NB4 (cell line): ENCODE data around the gene ZNF670.
A peak's percentile ranks its signal among the peaks of the same experiment; 100 is the strongest.

Experiments used
- DNase-seq: peaks from one replicate; pipeline ENCODE4 v3.0.0; 2010; ENCODE audit warnings: low read depth
- H3K4me3 ChIP-seq: one replicate; pipeline ENCODE4 v1.5.1; 2011; ENCODE audit warnings: mild to moderate bottlenecking, low read depth, low read length, moderate library complexity
- CTCF ChIP-seq: IDR thresholded peaks from one replicate; pipeline ENCODE4 v1.5.1; 2012; ENCODE audit warnings: low read depth, low read length
- MAX ChIP-seq: IDR thresholded peaks from 2 replicates; pipeline ENCODE4 v1.6.1; 2011; ENCODE audit warnings: low read depth, low read length
- MYC ChIP-seq: IDR thresholded peaks from 2 replicates; pipeline ENCODE4 v1.6.1; 2011; ENCODE audit warnings: low read depth, low read length
- POLR2A ChIP-seq: IDR thresholded peaks from 2 replicates; pipeline ENCODE4 v1.6.1; 2011; ENCODE audit warnings: mild to moderate bottlenecking; ENCODE audit not compliant: insufficient read length; ENCODE audit errors: extremely low read depth

The ZNF670 gene

GRCh38 chr1:247111700-247112478, 33.3 kb upstream of the ZNF670 start:
- no peak overlapping the region for H3K4me3 ChIP-seq
- peak; percentile 43 for DNase-seq
- TF ChIP-seq MYC: no peak
- TF ChIP-seq POLR2A: no peak
- TF ChIP-seq CTCF: no peak
- TF ChIP-seq MAX: no peak

- TF ChIP-seq MAX (no peak), MYC (no peak), POLR2A (no peak)
- DNase-seq: peak; percentile 31
- H3K4me3 ChIP-seq: no peak overlapping the region
Observed at GRCh38 chr1:247111259-247111699, 32.7 kb upstream of the ZNF670 start.

GRCh38 chr1:247110627-247111258, 32.1 kb upstream of the ZNF670 start:
- H3K4me3 ChIP-seq: no peak overlapping the region
- peak; percentile 27 for DNase-seq
- TF ChIP-seq MAX: no peak
- no peak for TF ChIP-seq POLR2A
- no peak for TF ChIP-seq CTCF
- TF ChIP-seq MYC: no peak

- TF ChIP-seq MAX (no peak), CTCF (no peak), POLR2A (no peak), MYC (no peak)
- no peak overlapping the region for H3K4me3 ChIP-seq
- no peak for DNase-seq
Observed at GRCh38 chr1:247107694-247108093, 29.1 kb upstream of the ZNF670 start.

GRCh38 chr1:247105966-247106365, 27.4 kb upstream of the ZNF670 start:
- TF ChIP-seq POLR2A: no peak
- no peak for TF ChIP-seq CTCF
- TF ChIP-seq MYC: no peak
- TF ChIP-seq MAX: no peak
- H3K4me3 ChIP-seq: no peak overlapping the region
- DNase-seq: no peak

- H3K4me3 ChIP-seq: peak overlapping the region; percentile 92
- no peak for TF ChIP-seq MYC
- no peak for TF ChIP-seq MAX
- TF ChIP-seq POLR2A: no peak
- TF ChIP-seq CTCF: no peak
- no peak for DNase-seq
Observed at GRCh38 chr1:247104965-247105364, 26.4 kb upstream of the ZNF670 start.
